HUES6 (cell line): ENCODE results near the gene HEPHL1.

Experiments used
- H3K27ac ChIP-seq: 2 replicates; pipeline ENCODE4 v1.7.0; 2013; ENCODE audit warnings: low read depth, mild to moderate bottlenecking, low read length, inconsistent platforms
- H3K27me3 ChIP-seq: 2 replicates; pipeline ENCODE4 v1.6.1; 2013; ENCODE audit warnings: low read length; ENCODE audit not compliant: control insufficient read depth, insufficient read depth
- H3K36me3 ChIP-seq: 2 replicates; pipeline ENCODE4 v1.6.1; 2013; ENCODE audit warnings: low read length; ENCODE audit not compliant: control insufficient read depth, insufficient read depth
- H3K4me1 ChIP-seq: 2 replicates; pipeline ENCODE4 v1.6.1; 2013; ENCODE audit warnings: low read length; ENCODE audit not compliant: control insufficient read depth, insufficient read depth
- H3K4me3 ChIP-seq: 2 replicates; pipeline ENCODE4 v1.5.1; 2013; ENCODE audit warnings: low read depth, low read length
- H3K9ac ChIP-seq: one replicate; pipeline ENCODE4 v1.6.1; 2013; ENCODE audit warnings: mild to moderate bottlenecking, low read length
- H3K9me3 ChIP-seq: 2 replicates; pipeline ENCODE4 v1.6.1; 2013; ENCODE audit warnings: low read depth, low read length; ENCODE audit not compliant: control insufficient read depth, insufficient read depth

The HEPHL1 gene

GRCh38 chr11:94084164-94084563 is 63.0 kb downstream of the HEPHL1 start:
- no peak overlapping the region for H3K4me3 ChIP-seq
- no peak overlapping the region for H3K27ac ChIP-seq
- H3K4me1 ChIP-seq = no peaks in the 10 kb centered on the region
- H3K9ac ChIP-seq = no peak overlapping the region
- H3K36me3 ChIP-seq = no peaks in the 10 kb centered on the region
- H3K27me3 ChIP-seq = no peaks in the 10 kb centered on the region
- no peaks in the 10 kb centered on the region for H3K9me3 ChIP-seq

DNA sequence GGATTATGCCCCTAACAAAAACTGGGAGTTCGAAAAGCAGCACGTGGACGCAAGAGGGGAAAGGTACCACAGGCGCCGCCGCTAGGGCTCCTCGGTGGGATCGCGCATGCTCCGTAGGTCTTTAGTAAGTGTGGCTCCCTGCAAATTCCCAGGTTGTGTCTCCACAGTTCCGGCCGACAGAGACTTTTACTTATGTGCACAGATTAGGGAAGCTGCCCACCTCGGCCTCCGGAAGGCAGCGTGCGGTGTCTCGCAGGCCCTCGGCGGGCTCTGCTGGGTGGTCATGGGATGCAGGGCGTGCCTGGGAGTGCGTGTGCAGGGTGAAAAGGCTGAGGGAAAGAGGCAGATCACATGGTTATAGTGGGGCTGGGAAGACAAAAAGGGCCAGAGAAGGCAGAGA is 67.8 kb downstream of the HEPHL1 start:
- Histone ChIP-seq H3K4me1 (no peaks in the 10 kb centered on the region), H3K36me3 (no peaks in the 10 kb centered on the region), H3K9ac (no peak overlapping the region), H3K9me3 (no peaks in the 10 kb centered on the region), H3K4me3 (no peak overlapping the region), H3K27me3 (no peaks in the 10 kb centered on the region), H3K27ac (no peak overlapping the region)

DNA sequence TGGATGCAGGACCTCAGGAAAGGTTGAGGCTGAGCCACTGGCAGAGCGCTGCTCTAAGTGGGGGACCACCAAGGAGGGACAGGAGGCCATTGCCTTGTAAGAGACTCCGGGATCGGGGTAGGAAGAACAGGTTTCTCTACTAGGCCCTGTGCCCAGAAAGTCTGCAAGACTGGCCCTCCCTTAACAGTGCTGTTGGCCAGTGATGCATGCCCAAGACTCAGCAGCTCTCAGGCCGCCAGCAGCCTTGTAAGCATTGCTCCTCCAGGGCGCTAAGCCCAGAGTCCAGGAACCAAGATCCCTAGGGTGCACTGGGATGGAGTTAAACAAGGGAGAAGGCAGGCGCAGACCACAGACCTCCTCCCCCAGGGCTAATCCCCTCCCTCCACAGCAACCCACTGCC is 68.2 kb downstream of the HEPHL1 start:
- no peaks in the 10 kb centered on the region for H3K27me3 ChIP-seq
- H3K27ac ChIP-seq = no peak overlapping the region
- H3K9me3 ChIP-seq = no peaks in the 10 kb centered on the region
- no peaks in the 10 kb centered on the region for H3K36me3 ChIP-seq
- H3K4me3 ChIP-seq = no peak overlapping the region
- H3K4me1 ChIP-seq = no peaks in the 10 kb centered on the region
- H3K9ac ChIP-seq = no peak overlapping the region

GRCh38 chr11:94090401-94090800 is 69.2 kb downstream of the HEPHL1 start:
- no peaks in the 10 kb centered on the region for H3K9me3 ChIP-seq
- H3K4me1 ChIP-seq = no peaks in the 10 kb centered on the region
- H3K27me3 ChIP-seq = no peaks in the 10 kb centered on the region
- H3K4me3 ChIP-seq = no peak overlapping the region
- H3K9ac ChIP-seq = no peak overlapping the region
- H3K27ac ChIP-seq = no peak overlapping the region
- H3K36me3 ChIP-seq = no peaks in the 10 kb centered on the region

- H3K9ac ChIP-seq = no peak overlapping the region
- no peak overlapping the region for H3K4me3 ChIP-seq
- H3K4me1 ChIP-seq = no peaks in the 10 kb centered on the region
- no peaks in the 10 kb centered on the region for H3K27me3 ChIP-seq
- H3K9me3 ChIP-seq = no peaks in the 10 kb centered on the region
- no peak overlapping the region for H3K27ac ChIP-seq
- no peaks in the 10 kb centered on the region for H3K36me3 ChIP-seq
These were observed 69.9 kb downstream of the HEPHL1 start for GRCh38 chr11:94091091-94091490.

DNA sequence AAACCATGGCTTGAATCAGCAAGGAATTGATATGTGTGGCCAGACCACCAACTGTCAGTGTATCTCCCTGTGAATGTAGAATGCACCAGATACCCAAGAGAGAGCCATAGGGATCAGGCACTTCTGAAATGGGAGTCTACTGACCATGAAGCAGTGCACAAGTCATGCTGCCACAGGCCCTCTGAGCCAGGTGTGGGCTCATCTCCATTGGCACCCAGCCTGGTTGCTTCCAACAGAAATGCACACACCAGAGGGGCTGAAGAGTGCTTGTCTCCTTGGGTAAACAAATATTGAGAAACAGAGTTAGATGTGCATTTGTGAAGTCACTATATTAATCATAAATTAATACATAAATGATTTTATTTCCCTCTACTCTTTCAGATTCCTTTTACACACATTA is 79.1 kb downstream of the HEPHL1 start:
- no peaks in the 10 kb centered on the region for H3K36me3 ChIP-seq

GRCh38 chr11:94103471-94103870 is 82.3 kb downstream of the HEPHL1 start:
- Histone ChIP-seq H3K4me3 (no peak overlapping the region), H3K36me3 (no peaks in the 10 kb centered on the region), H3K27me3 (no peaks in the 10 kb centered on the region), H3K27ac (no peak overlapping the region), H3K9me3 (peaks cover 8% of the 10 kb centered on the region; the same call in 1 of the 2 replicates), H3K9ac (no peak overlapping the region), H3K4me1 (peaks cover 3% of the 10 kb centered on the region; the same call in 1 of the 2 replicates)

More for the DNA sequence above, 79.1 kb downstream of the HEPHL1 start:
- Histone ChIP-seq H3K27ac (no peak overlapping the region), H3K27me3 (no peaks in the 10 kb centered on the region), H3K4me1 (no peaks in the 10 kb centered on the region), H3K9me3 (peaks cover 8% of the 10 kb centered on the region; the same call in 1 of the 2 replicates), H3K4me3 (no peak overlapping the region), H3K9ac (no peak overlapping the region)

GRCh38 chr11:94104734-94105133 is 83.6 kb downstream of the HEPHL1 start:
- Histone ChIP-seq H3K4me1 (peaks cover 3% of the 10 kb centered on the region; the same call in 1 of the 2 replicates), H3K4me3 (no peak overlapping the region), H3K9ac (no peak overlapping the region), H3K27ac (no peak overlapping the region), H3K27me3 (no peaks in the 10 kb centered on the region), H3K9me3 (peaks cover 6% of the 10 kb centered on the region; the same call in 1 of the 2 replicates), H3K36me3 (no peaks in the 10 kb centered on the region)

DNA sequence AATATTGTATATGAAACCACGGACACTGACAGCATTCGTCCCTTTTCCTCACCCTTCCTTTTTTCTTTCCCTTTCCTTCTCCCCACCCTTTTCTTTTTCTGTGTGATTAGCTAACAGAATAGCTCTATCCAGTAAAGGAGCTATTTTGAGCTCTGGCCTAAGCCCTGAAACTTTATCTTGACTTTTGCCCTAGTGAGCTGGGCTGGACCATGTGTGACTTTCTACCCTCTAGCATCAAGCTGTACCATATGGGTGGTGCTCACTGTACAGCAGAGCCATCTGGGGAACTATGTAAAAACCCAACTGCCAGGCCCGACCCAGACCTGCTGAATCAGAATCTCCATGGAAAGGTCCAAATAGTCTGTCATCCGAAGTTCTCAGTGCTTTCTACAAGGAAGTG is 85.6 kb downstream of the HEPHL1 start:
- Histone ChIP-seq H3K36me3 (no peaks in the 10 kb centered on the region), H3K9ac (no peak overlapping the region), H3K4me3 (no peak overlapping the region), H3K27ac (no peak overlapping the region), H3K9me3 (no peaks in the 10 kb centered on the region), H3K27me3 (no peaks in the 10 kb centered on the region), H3K4me1 (peaks cover 3% of the 10 kb centered on the region; the same call in 1 of the 2 replicates)

GRCh38 chr11:94107363-94107762 is 86.2 kb downstream of the HEPHL1 start:
- no peaks in the 10 kb centered on the region for H3K36me3 ChIP-seq

GRCh38 chr11:94111241-94111640 is 90.1 kb downstream of the HEPHL1 start:
- no peaks in the 10 kb centered on the region for H3K27me3 ChIP-seq
- H3K27ac ChIP-seq = no peak overlapping the region
- no peak overlapping the region for H3K4me3 ChIP-seq
- no peaks in the 10 kb centered on the region for H3K36me3 ChIP-seq
- 0 out of 2 replicates have a peak, but pooled peaks cover 7% of the 10 kb centered on the region for H3K4me1 ChIP-seq
- H3K9ac ChIP-seq = no peak overlapping the region
- no peaks in the 10 kb centered on the region for H3K9me3 ChIP-seq

More at GRCh38 chr11:94107363-94107762, 86.2 kb downstream of the HEPHL1 start:
- Histone ChIP-seq H3K9me3 (no peaks in the 10 kb centered on the region), H3K27ac (no peak overlapping the region), H3K27me3 (no peaks in the 10 kb centered on the region), H3K4me3 (no peak overlapping the region), H3K9ac (no peak overlapping the region), H3K4me1 (peaks cover 3% of the 10 kb centered on the region; the same call in 1 of the 2 replicates)

GRCh38 chr11:94111660-94112059 is 90.5 kb downstream of the HEPHL1 start:
- no peak overlapping the region for H3K4me3 ChIP-seq
- no peaks in the 10 kb centered on the region for H3K27me3 ChIP-seq
- 0 out of 2 replicates have a peak, but pooled peaks cover 7% of the 10 kb centered on the region for H3K4me1 ChIP-seq
- H3K9me3 ChIP-seq = no peaks in the 10 kb centered on the region
- no peak overlapping the region for H3K9ac ChIP-seq
- H3K36me3 ChIP-seq = no peaks in the 10 kb centered on the region
- H3K27ac ChIP-seq = no peak overlapping the region
